Activated CD8-positive, alpha-beta T cell treated with anti-CD3 and anti-CD28 coated beads for 36 hours (primary cell): Measurements from ENCODE around the gene AHNAK. TPM values are rescaled to one million over a fixed set of nuclear protein-coding genes. Genes with fewer than 3 reads are reported as not detected.
A peak's percentile ranks its signal among the peaks of the same experiment; 100 is the strongest.

ENCODE experiments used
- ATAC-seq: fragments of 200-7000 bp; cut with Tn5 transposase; one replicate; pipeline ENCODE4 v1.10.0; 2021; ENCODE audit warnings: mild to moderate bottlenecking, moderate library complexity
- CTCF ChIA-PET: fragments of 350-600 bp; sonication (Branson Sonifier 250); formaldehyde crosslinking; loops from one replicate; lab custom pipeline; 2021; ENCODE audit warnings: antibody characterized with exemption; lab: Charles Lee
- POLR2A ChIA-PET: fragments of 350-600 bp; sonication (Branson Sonifier 250); formaldehyde crosslinking; loops from one replicate; lab custom pipeline; 2021; ENCODE audit warnings: antibody characterized with exemption; lab: Charles Lee
- DNase-seq: peaks from one replicate; pipeline ENCODE4 v3.0.0-alpha.2; 2020
- H3K27ac Mint-ChIP-seq: one replicate; pipeline ENCODE4 v1.8.0; 2021; ENCODE audit warnings: mild to moderate bottlenecking, mixed read lengths
- H3K27me3 Mint-ChIP-seq: one replicate; pipeline ENCODE4 v1.8.0; 2021; ENCODE audit warnings: mixed read lengths
- H3K36me3 Mint-ChIP-seq: one replicate; pipeline ENCODE4 v1.8.0; 2021; ENCODE audit warnings: low read depth, mixed read lengths
- H3K4me1 Mint-ChIP-seq: one replicate; pipeline ENCODE4 v1.8.0; 2021; ENCODE audit warnings: low read depth, mixed read lengths
- H3K4me3 Mint-ChIP-seq: one replicate; pipeline ENCODE4 v1.8.0; 2021; ENCODE audit warnings: mild to moderate bottlenecking, moderate library complexity, mixed read lengths
- H3K9me3 Mint-ChIP-seq: one replicate; pipeline ENCODE4 v1.8.0; 2021; ENCODE audit warnings: mixed read lengths
- intact Hi-C: fragments of 100-400 bp; cut with micrococcal nuclease; formaldehyde crosslinking; loops from one replicate; pipeline ENCODE4 v1.10.0; 2022
- total RNA-seq, 2 experiments: library from RNA; stranded (reverse); gene quantifications; one replicate each; pipeline ENCODE4 v1.2.3, GENCODE V29; 2021
- TF ChIP-seq, protein P1 (sequence below): fragments of 200-600 bp; IDR thresholded peaks from one replicate; pipeline ENCODE4 v1.8.0; 2022; ENCODE audit warnings: antibody characterized with exemption, mild to moderate bottlenecking

AHNAK gene
- total RNA-seq, 2 experiments from 2014 or later, result 41.1 to 43.0 TPM

DNA sequence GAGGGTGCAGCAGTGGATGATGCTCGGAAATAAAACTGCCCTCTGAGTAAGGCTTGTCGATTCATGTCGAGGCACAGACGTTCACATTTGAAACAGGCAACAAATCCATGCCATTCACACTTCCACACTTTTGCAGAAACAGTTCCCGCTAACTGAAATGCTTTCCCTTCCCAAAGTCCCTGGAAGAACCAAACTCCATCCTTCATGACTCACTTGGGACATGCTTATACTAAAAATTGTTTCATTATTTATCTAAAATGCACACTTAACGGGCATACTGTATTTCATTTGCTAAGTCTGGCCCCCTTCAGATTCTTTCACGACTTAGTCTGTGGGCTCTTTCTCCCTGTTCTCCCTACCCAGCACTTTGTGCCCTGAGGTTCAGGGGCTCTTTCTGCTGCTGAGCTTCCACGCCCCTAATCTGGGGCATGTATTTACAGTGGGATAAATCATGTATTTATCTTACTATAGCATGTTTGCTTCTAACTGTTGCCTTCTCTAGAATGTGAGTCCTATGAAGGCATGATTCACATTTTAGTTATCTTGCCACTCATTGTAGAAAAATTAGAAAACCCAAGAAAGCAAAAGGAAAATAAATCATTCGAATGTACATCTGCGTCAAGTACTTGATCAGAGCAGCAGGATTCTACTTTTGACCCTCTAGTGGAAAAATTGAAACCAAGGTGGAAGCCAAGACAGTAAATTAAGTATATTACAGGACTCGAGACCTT is 115.3 kb downstream of the AHNAK start:
- H3K4me3 Mint-ChIP-seq, result no peak overlapping the region
- intact Hi-C loops, result no loop called here
- H3K9me3 Mint-ChIP-seq, result no peaks in the 10 kb centered on the region
- H3K27ac Mint-ChIP-seq, result no peak overlapping the region
- H3K4me1 Mint-ChIP-seq, result peaks cover 47% of the 10 kb centered on the region
- TF ChIP-seq, protein P1, sequence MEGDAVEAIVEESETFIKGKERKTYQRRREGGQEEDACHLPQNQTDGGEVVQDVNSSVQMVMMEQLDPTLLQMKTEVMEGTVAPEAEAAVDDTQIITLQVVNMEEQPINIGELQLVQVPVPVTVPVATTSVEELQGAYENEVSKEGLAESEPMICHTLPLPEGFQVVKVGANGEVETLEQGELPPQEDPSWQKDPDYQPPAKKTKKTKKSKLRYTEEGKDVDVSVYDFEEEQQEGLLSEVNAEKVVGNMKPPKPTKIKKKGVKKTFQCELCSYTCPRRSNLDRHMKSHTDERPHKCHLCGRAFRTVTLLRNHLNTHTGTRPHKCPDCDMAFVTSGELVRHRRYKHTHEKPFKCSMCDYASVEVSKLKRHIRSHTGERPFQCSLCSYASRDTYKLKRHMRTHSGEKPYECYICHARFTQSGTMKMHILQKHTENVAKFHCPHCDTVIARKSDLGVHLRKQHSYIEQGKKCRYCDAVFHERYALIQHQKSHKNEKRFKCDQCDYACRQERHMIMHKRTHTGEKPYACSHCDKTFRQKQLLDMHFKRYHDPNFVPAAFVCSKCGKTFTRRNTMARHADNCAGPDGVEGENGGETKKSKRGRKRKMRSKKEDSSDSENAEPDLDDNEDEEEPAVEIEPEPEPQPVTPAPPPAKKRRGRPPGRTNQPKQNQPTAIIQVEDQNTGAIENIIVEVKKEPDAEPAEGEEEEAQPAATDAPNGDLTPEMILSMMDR, result no peak
- no peaks in the 10 kb centered on the region for H3K36me3 Mint-ChIP-seq
- DNase-seq (no peak), ATAC-seq (no peak)
- ChIA-PET CTCF (no interaction called here), POLR2A (no interaction called here)
- H3K27me3 Mint-ChIP-seq, result peaks cover 2% of the 10 kb centered on the region

DNA sequence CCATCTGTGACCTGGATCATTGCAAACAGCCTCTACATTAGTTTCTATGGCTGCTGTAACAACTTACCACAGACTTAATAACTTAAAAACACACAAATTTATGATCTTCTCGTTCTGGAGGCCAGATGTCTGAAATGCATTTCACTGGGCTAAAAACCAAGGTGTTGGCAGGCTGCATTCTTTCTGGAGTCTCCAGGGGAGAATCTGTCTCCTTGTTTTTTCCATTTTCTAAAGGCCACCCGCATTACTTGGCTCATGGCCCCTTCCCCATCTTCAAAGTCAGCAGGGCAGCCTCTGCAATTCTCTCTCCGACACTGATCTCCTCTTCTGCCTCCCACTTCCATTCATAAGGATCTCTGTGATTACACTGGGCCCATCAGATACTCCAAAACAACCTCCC is 116.2 kb downstream of the AHNAK start:
- TF ChIP-seq, protein P1, result no peak
- POLR2A ChIA-PET, result no interaction called here
- intact Hi-C loops, result no loop called here
- ATAC-seq, result no peak
- Mint-ChIP-seq H3K36me3 (no peaks in the 10 kb centered on the region), H3K4me1 (peaks cover 49% of the 10 kb centered on the region), H3K9me3 (no peaks in the 10 kb centered on the region), H3K27me3 (peaks cover 2% of the 10 kb centered on the region), H3K4me3 (no peak overlapping the region), H3K27ac (no peak overlapping the region)
- CTCF ChIA-PET, result interaction anchor here (0.7 kb wide), 1 partner anchor 36 kb away, joined by 3 read pairs; no protein-coding TSS in a partner anchor
- no peak for DNase-seq

DNA sequence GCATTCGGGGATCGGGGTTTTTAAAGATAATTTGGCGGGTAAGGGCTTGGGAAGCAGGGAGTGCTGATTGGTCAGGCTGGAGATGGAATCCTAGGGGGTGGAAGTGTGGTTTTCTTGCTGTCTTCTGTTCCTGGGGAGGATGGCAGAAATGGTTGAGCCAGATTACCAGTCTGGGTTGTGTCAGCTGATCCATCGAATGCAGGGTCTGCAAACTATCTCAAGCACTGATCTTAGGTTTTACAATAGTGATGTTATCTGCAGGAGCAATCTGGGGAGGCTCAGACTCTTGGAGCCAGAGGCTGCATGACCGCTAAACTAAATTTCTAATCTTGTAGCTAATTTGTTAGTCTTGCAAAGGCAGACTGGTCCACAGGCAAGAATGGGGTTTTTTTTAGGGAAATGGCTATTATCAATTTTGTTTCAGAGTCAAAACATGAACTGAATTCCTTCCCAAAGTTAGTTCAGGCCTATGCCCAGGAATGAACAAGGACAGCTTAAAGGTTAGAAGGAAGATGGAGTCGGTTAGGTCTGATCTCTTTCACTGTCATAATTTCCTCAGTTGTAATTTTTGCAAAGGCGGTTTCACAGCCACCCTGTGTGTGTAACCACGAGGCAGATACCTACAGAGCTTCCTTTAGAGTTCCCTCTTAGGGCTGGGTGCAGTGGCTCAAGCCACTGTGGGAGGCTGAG is 117.6 kb downstream of the AHNAK start:
- Mint-ChIP-seq H3K27ac (no peak overlapping the region), H3K36me3 (no peaks in the 10 kb centered on the region), H3K9me3 (no peaks in the 10 kb centered on the region), H3K4me1 (peaks cover 45% of the 10 kb centered on the region), H3K27me3 (peaks cover 4% of the 10 kb centered on the region), H3K4me3 (no peak overlapping the region)
- ChIA-PET CTCF (interaction anchor here (0.8 to 11.5 kb wide), 4 partner anchors 34 to 112 kb away, joined by 3 to 186 read pairs (median 6); no protein-coding TSS in a partner anchor), POLR2A (interaction anchor here (0.9 kb wide), 1 partner anchor 8 kb away, joined by 4 read pairs; no protein-coding TSS in a partner anchor)
- intact Hi-C loops, result loop anchor here (5.0 kb wide), 1 partner anchor 128 kb away; no protein-coding TSS in a partner anchor
- TF ChIP-seq, protein P1, result no peak
- ATAC-seq, result no peak
- no peak for DNase-seq

DNA sequence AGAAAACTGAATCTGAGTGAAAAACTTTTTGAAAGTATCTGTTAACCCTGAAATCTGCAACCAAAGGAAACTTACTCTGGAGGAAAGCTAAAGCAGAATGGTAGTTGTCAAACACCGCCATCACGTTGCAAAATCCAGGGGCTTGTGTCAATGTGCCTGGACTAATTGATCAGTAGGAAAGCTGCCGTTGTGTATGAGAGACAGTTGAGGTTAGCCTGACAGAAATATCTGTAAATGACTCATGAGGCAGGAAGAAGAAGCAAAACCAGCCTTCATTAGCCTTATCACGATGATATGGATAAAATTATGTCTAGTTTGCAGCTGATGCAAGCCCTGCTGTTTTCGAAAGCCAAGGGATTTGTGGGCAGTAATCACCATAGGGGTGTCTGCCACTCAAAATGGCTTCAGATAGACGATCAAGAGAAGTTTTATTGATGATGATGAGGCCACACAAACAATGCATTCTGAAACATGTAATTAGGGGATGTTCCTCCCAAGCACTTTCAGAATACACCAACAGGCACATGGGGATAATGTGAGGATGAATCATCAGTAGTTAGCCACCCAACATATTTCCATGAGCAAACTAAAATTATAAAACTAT is 118.9 kb downstream of the AHNAK start:
- CTCF ChIA-PET, result interaction anchor here (0.7 to 11.5 kb wide), 4 partner anchors 33 to 129 kb away, joined by 3 to 186 read pairs (median 6); no protein-coding TSS in a partner anchor
- H3K27ac Mint-ChIP-seq, result peak overlapping the region; percentile 83
- ATAC-seq (peak; percentile 57), DNase-seq (peak; percentile 44)
- no peaks in the 10 kb centered on the region for H3K9me3 Mint-ChIP-seq
- peaks cover 7% of the 10 kb centered on the region for H3K27me3 Mint-ChIP-seq
- peak overlapping the region; percentile 18 for H3K4me3 Mint-ChIP-seq
- intact Hi-C loops, result loop anchor here (2.0 to 5.0 kb wide), 2 partner anchors 115 to 130 kb away; no protein-coding TSS in a partner anchor
- POLR2A ChIA-PET, result interaction anchor here (0.6 to 1.2 kb wide), 5 partner anchors 26 to 414 kb away, joined by 3 to 4 read pairs (median 3); no protein-coding TSS in a partner anchor
- no peaks in the 10 kb centered on the region for H3K36me3 Mint-ChIP-seq
- peaks cover 40% of the 10 kb centered on the region for H3K4me1 Mint-ChIP-seq
- TF ChIP-seq, protein P1, result no peak
